ENCODE measurements around the gene SLC15A1. TPM values are rescaled to one million over a fixed set of nuclear protein-coding genes. Genes with fewer than 3 reads are reported as not detected.

SLC15A1 gene
- total and polyA plus RNA-seq, 4 donors, result 0.10 to 0.24 (median 0.13) TPM

- 95% methylated on average over 8 of the region's 8 CpGs for WGBS (ENCODE audit: insufficient coverage)
- Histone ChIP-seq H3K9me3 (ENCODE audit: control insufficient read depth, insufficient read depth, low read length) (no peaks in the 10 kb centered on the region), H3K36me3 (ENCODE audit: control insufficient read depth, insufficient read depth, low read length) (no peaks in the 10 kb centered on the region), H3K4me1 (ENCODE audit: control insufficient read depth, insufficient read depth, low read length) (no peaks in the 10 kb centered on the region), H3K27ac (ENCODE audit: low read depth, low read length) (no peak overlapping the region), H3K4me3 (ENCODE audit: low read depth, low read length) (no peak overlapping the region), H3K27me3 (ENCODE audit: control insufficient read depth, insufficient read depth, low read length) (no peaks in the 10 kb centered on the region)
- no peak for DNase-seq (ENCODE audit: low read depth in 4 of 6, low spot score in 6 of 6)
These were observed 12.3 kb downstream of the SLC15A1 start for GRCh38 chr13:98740131-98740530.

GRCh38 chr13:98738993-98739392 is 13.5 kb downstream of the SLC15A1 start:
- WGBS (ENCODE audit: insufficient coverage), result 89% methylated on average over 1 of the region's 1 CpG

GRCh38 chr13:98738213-98738612 is 14.3 kb downstream of the SLC15A1 start:
- no peaks in the 10 kb centered on the region for H3K27me3 ChIP-seq (ENCODE audit: control insufficient read depth, insufficient read depth, low read length)
- no peaks in the 10 kb centered on the region for H3K9me3 ChIP-seq (ENCODE audit: control insufficient read depth, insufficient read depth, low read length)
- no peak for DNase-seq (ENCODE audit: low read depth in 4 of 6, low spot score in 6 of 6)
- H3K4me3 ChIP-seq (ENCODE audit: low read depth, low read length), result no peak overlapping the region
- H3K4me1 ChIP-seq (ENCODE audit: control insufficient read depth, insufficient read depth, low read length), result no peaks in the 10 kb centered on the region
- no peaks in the 10 kb centered on the region for H3K36me3 ChIP-seq (ENCODE audit: control insufficient read depth, insufficient read depth, low read length)
- H3K27ac ChIP-seq (ENCODE audit: low read depth, low read length), result no peak overlapping the region

More at GRCh38 chr13:98738993-98739392, 13.5 kb downstream of the SLC15A1 start:
- no peak for DNase-seq (ENCODE audit: low read depth in 4 of 6, low spot score in 6 of 6)
- H3K9me3 ChIP-seq (ENCODE audit: control insufficient read depth, insufficient read depth, low read length), result no peaks in the 10 kb centered on the region
- no peak overlapping the region for H3K4me3 ChIP-seq (ENCODE audit: low read depth, low read length)
- H3K36me3 ChIP-seq (ENCODE audit: control insufficient read depth, insufficient read depth, low read length), result no peaks in the 10 kb centered on the region
- H3K27me3 ChIP-seq (ENCODE audit: control insufficient read depth, insufficient read depth, low read length), result no peaks in the 10 kb centered on the region
- H3K27ac ChIP-seq (ENCODE audit: low read depth, low read length), result no peak overlapping the region
- no peaks in the 10 kb centered on the region for H3K4me1 ChIP-seq (ENCODE audit: control insufficient read depth, insufficient read depth, low read length)

GRCh38 chr13:98731925-98732324 is 20.5 kb downstream of the SLC15A1 start:
- H3K4me3 ChIP-seq (ENCODE audit: low read depth, low read length), result no peak overlapping the region
- WGBS (ENCODE audit: insufficient coverage), result 83% methylated on average over 1 of the region's 3 CpGs
- no peaks in the 10 kb centered on the region for H3K36me3 ChIP-seq (ENCODE audit: control insufficient read depth, insufficient read depth, low read length)
- no peaks in the 10 kb centered on the region for H3K4me1 ChIP-seq (ENCODE audit: control insufficient read depth, insufficient read depth, low read length)
- H3K27me3 ChIP-seq (ENCODE audit: control insufficient read depth, insufficient read depth, low read length), result no peaks in the 10 kb centered on the region
- no peaks in the 10 kb centered on the region for H3K9me3 ChIP-seq (ENCODE audit: control insufficient read depth, insufficient read depth, low read length)
- DNase-seq (ENCODE audit: low read depth in 4 of 6, low spot score in 6 of 6), result no peak
- H3K27ac ChIP-seq (ENCODE audit: low read depth, low read length), result no peak overlapping the region

- Histone ChIP-seq H3K27ac (ENCODE audit: low read depth, low read length) (no peak overlapping the region), H3K4me1 (ENCODE audit: control insufficient read depth, insufficient read depth, low read length) (no peaks in the 10 kb centered on the region)
These were observed 21.4 kb downstream of the SLC15A1 start for GRCh38 chr13:98731038-98731437.

GRCh38 chr13:98730441-98730840 is 22.0 kb downstream of the SLC15A1 start:
- Histone ChIP-seq H3K4me1 (ENCODE audit: control insufficient read depth, insufficient read depth, low read length) (no peaks in the 10 kb centered on the region), H3K36me3 (ENCODE audit: control insufficient read depth, insufficient read depth, low read length) (no peaks in the 10 kb centered on the region), H3K27me3 (ENCODE audit: control insufficient read depth, insufficient read depth, low read length) (no peaks in the 10 kb centered on the region), H3K27ac (ENCODE audit: low read depth, low read length) (no peak overlapping the region), H3K9me3 (ENCODE audit: control insufficient read depth, insufficient read depth, low read length) (no peaks in the 10 kb centered on the region), H3K4me3 (ENCODE audit: low read depth, low read length) (no peak overlapping the region)
- 95% methylated on average over 23 of the region's 23 CpGs for WGBS (ENCODE audit: insufficient coverage)
- DNase-seq (ENCODE audit: low read depth in 4 of 6, low spot score in 6 of 6), result no peak

More at GRCh38 chr13:98731038-98731437, 21.4 kb downstream of the SLC15A1 start:
- WGBS (ENCODE audit: insufficient coverage), result 93% methylated on average over 17 of the region's 17 CpGs
- Histone ChIP-seq H3K36me3 (ENCODE audit: control insufficient read depth, insufficient read depth, low read length) (no peaks in the 10 kb centered on the region), H3K27me3 (ENCODE audit: control insufficient read depth, insufficient read depth, low read length) (no peaks in the 10 kb centered on the region), H3K4me3 (ENCODE audit: low read depth, low read length) (no peak overlapping the region), H3K9me3 (ENCODE audit: control insufficient read depth, insufficient read depth, low read length) (no peaks in the 10 kb centered on the region)
- DNase-seq (ENCODE audit: low read depth in 4 of 6, low spot score in 6 of 6), result no peak

GRCh38 chr13:98729658-98730057 is 22.8 kb downstream of the SLC15A1 start:
- 85% methylated on average over 8 of the region's 8 CpGs for WGBS (ENCODE audit: insufficient coverage)

GRCh38 chr13:98722958-98723357 is 29.5 kb downstream of the SLC15A1 start:
- no peaks in the 10 kb centered on the region for H3K9me3 ChIP-seq (ENCODE audit: control insufficient read depth, insufficient read depth, low read length)
- WGBS (ENCODE audit: insufficient coverage), result 100% methylated on average over 1 of the region's 3 CpGs
- H3K27me3 ChIP-seq (ENCODE audit: control insufficient read depth, insufficient read depth, low read length), result no peaks in the 10 kb centered on the region
- H3K4me3 ChIP-seq (ENCODE audit: low read depth, low read length), result no peak overlapping the region
- DNase-seq (ENCODE audit: low read depth in 4 of 6, low spot score in 6 of 6), result no peak
- H3K27ac ChIP-seq (ENCODE audit: low read depth, low read length), result no peak overlapping the region
- H3K4me1 ChIP-seq (ENCODE audit: control insufficient read depth, insufficient read depth, low read length), result no peaks in the 10 kb centered on the region
- H3K36me3 ChIP-seq (ENCODE audit: control insufficient read depth, insufficient read depth, low read length), result no peaks in the 10 kb centered on the region

More at GRCh38 chr13:98729658-98730057, 22.8 kb downstream of the SLC15A1 start:
- H3K4me3 ChIP-seq (ENCODE audit: low read depth, low read length), result no peak overlapping the region
- DNase-seq (ENCODE audit: low read depth in 4 of 6, low spot score in 6 of 6), result no peak
- H3K9me3 ChIP-seq (ENCODE audit: control insufficient read depth, insufficient read depth, low read length), result no peaks in the 10 kb centered on the region
- no peaks in the 10 kb centered on the region for H3K4me1 ChIP-seq (ENCODE audit: control insufficient read depth, insufficient read depth, low read length)
- H3K27me3 ChIP-seq (ENCODE audit: control insufficient read depth, insufficient read depth, low read length), result no peaks in the 10 kb centered on the region
- H3K27ac ChIP-seq (ENCODE audit: low read depth, low read length), result no peak overlapping the region
- H3K36me3 ChIP-seq (ENCODE audit: control insufficient read depth, insufficient read depth, low read length), result no peaks in the 10 kb centered on the region

GRCh38 chr13:98721825-98722510 is 30.5 kb downstream of the SLC15A1 start:
- H3K4me3 ChIP-seq (ENCODE audit: low read depth, low read length), result no peak overlapping the region
- no peaks in the 10 kb centered on the region for H3K27me3 ChIP-seq (ENCODE audit: control insufficient read depth, insufficient read depth, low read length)
- no peaks in the 10 kb centered on the region for H3K9me3 ChIP-seq (ENCODE audit: control insufficient read depth, insufficient read depth, low read length)
- 96% methylated on average over 6 of the region's 11 CpGs for WGBS (ENCODE audit: insufficient coverage)
- no peak for DNase-seq (ENCODE audit: low read depth in 4 of 6, low spot score in 6 of 6)
- H3K27ac ChIP-seq (ENCODE audit: low read depth, low read length), result no peak overlapping the region
- no peaks in the 10 kb centered on the region for H3K4me1 ChIP-seq (ENCODE audit: control insufficient read depth, insufficient read depth, low read length)
- H3K36me3 ChIP-seq (ENCODE audit: control insufficient read depth, insufficient read depth, low read length), result no peaks in the 10 kb centered on the region

- no peak overlapping the region for H3K4me3 ChIP-seq (ENCODE audit: low read depth, low read length)
- H3K27ac ChIP-seq (ENCODE audit: low read depth, low read length), result no peak overlapping the region
- 100% methylated on average over 1 of the region's 7 CpGs for WGBS (ENCODE audit: insufficient coverage)
These were observed 32.8 kb downstream of the SLC15A1 start for GRCh38 chr13:98719527-98720250.

More at GRCh38 chr13:98719527-98720250, 32.8 kb downstream of the SLC15A1 start:
- no peaks in the 10 kb centered on the region for H3K36me3 ChIP-seq (ENCODE audit: control insufficient read depth, insufficient read depth, low read length)
- no peaks in the 10 kb centered on the region for H3K27me3 ChIP-seq (ENCODE audit: control insufficient read depth, insufficient read depth, low read length)
- H3K9me3 ChIP-seq (ENCODE audit: control insufficient read depth, insufficient read depth, low read length), result no peaks in the 10 kb centered on the region
- no peak for DNase-seq (ENCODE audit: low read depth in 4 of 6, low spot score in 6 of 6)
- no peaks in the 10 kb centered on the region for H3K4me1 ChIP-seq (ENCODE audit: control insufficient read depth, insufficient read depth, low read length)

All from spinal cord (tissue), 10 donors.